Measurements from ENCODE around the gene MORC1. TPM values are rescaled to one million over a fixed set of nuclear protein-coding genes. Genes with fewer than 3 reads are reported as not detected.

MORC1 gene
- total and polyA plus RNA-seq, 3 donors from 2014 or later: 15.4 to 19.4 (median 16.0) TPM

GRCh38 chr3:108985844-108986243 is 132.1 kb downstream of the MORC1 start:
- Histone ChIP-seq H3K4me1 (no peaks in the 10 kb centered on the region), H3K27ac (no peak overlapping the region), H3K9me3 (no peaks in the 10 kb centered on the region), H3K27me3 (no peaks in the 10 kb centered on the region), H3K36me3 (ENCODE audit: low read depth, missing control alignments) (no peaks in the 10 kb centered on the region), H3K4me3 (no peak overlapping the region)
- 11 to 12% methylated on average over 1 of the region's 1 CpG for WGBS, 2 donors
- intact Hi-C loops (cut with DNase I; ENCODE audit: low total_unique reads): no loop called here
- DNase-seq: no peak
- no peak for TF ChIP-seq CTCF (IDR thresholded peaks at IDR 0.05)
- TF ChIP-seq POLR2A (IDR thresholded peaks at IDR 0.05): no peak

GRCh38 chr3:108983051-108983450 is 134.9 kb downstream of the MORC1 start:
- Histone ChIP-seq H3K27me3 (no peaks in the 10 kb centered on the region), H3K27ac (no peak overlapping the region), H3K36me3 (ENCODE audit: low read depth, missing control alignments) (no peaks in the 10 kb centered on the region), H3K4me1 (no peaks in the 10 kb centered on the region), H3K4me3 (no peak overlapping the region), H3K9me3 (no peaks in the 10 kb centered on the region)
- TF ChIP-seq CTCF (IDR thresholded peaks at IDR 0.05) (no peak), POLR2A (IDR thresholded peaks at IDR 0.05) (no peak)
- 90 to 96% methylated on average over 1 of the region's 1 CpG for WGBS, 2 donors
- intact Hi-C loops (cut with DNase I; ENCODE audit: low total_unique reads): no loop called here
- DNase-seq: no peak

- intact Hi-C loops (cut with DNase I; ENCODE audit: low total_unique reads): no loop called here
- Histone ChIP-seq H3K36me3 (ENCODE audit: low read depth, missing control alignments) (no peaks in the 10 kb centered on the region), H3K4me1 (no peaks in the 10 kb centered on the region), H3K27me3 (no peaks in the 10 kb centered on the region), H3K9me3 (no peaks in the 10 kb centered on the region), H3K4me3 (no peak overlapping the region), H3K27ac (no peak overlapping the region)
- 63 to 96% methylated on average over 2 of the region's 2 CpGs for WGBS, 2 donors
- no peak for DNase-seq
- TF ChIP-seq POLR2A (IDR thresholded peaks at IDR 0.05) (no peak), CTCF (IDR thresholded peaks at IDR 0.05) (no peak)
Measured at GRCh38 chr3:108976058-108976457, 141.9 kb downstream of the MORC1 start.

- TF ChIP-seq POLR2A (IDR thresholded peaks at IDR 0.05) (no peak), CTCF (IDR thresholded peaks at IDR 0.05) (no peak)
- intact Hi-C loops (cut with DNase I; ENCODE audit: low total_unique reads): no loop called here
- H3K4me3 ChIP-seq: no peak overlapping the region
- DNase-seq: no peak
- no peak overlapping the region for H3K27ac ChIP-seq
- H3K4me1 ChIP-seq: no peaks in the 10 kb centered on the region
- WGBS, 2 donors: 76 to 79% methylated on average over 1 of the region's 1 CpG
- H3K36me3 ChIP-seq (ENCODE audit: low read depth, missing control alignments): no peaks in the 10 kb centered on the region
- no peaks in the 10 kb centered on the region for H3K27me3 ChIP-seq
- H3K9me3 ChIP-seq: no peaks in the 10 kb centered on the region
Measured at GRCh38 chr3:108973019-108973418, 144.9 kb downstream of the MORC1 start.

GRCh38 chr3:108972482-108972881 is 145.5 kb downstream of the MORC1 start:
- DNase-seq: no peak
- Histone ChIP-seq H3K27ac (no peak overlapping the region), H3K4me1 (no peaks in the 10 kb centered on the region), H3K36me3 (ENCODE audit: low read depth, missing control alignments) (no peaks in the 10 kb centered on the region), H3K27me3 (no peaks in the 10 kb centered on the region), H3K4me3 (no peak overlapping the region), H3K9me3 (no peaks in the 10 kb centered on the region)
- WGBS, 2 donors: 84 to 89% methylated on average over 3 of the region's 3 CpGs
- TF ChIP-seq POLR2A (IDR thresholded peaks at IDR 0.05): no peak
- no peak for TF ChIP-seq CTCF (IDR thresholded peaks at IDR 0.05)
- intact Hi-C loops (cut with DNase I; ENCODE audit: low total_unique reads): no loop called here

Data from testis (tissue), 3 donors.